Measurements from ENCODE around the gene FSTL5.

FSTL5 gene

GRCh38 chr4:161696944-161697343, 466.9 kb downstream of the FSTL5 start:
- no peak for DNase-seq

DNA sequence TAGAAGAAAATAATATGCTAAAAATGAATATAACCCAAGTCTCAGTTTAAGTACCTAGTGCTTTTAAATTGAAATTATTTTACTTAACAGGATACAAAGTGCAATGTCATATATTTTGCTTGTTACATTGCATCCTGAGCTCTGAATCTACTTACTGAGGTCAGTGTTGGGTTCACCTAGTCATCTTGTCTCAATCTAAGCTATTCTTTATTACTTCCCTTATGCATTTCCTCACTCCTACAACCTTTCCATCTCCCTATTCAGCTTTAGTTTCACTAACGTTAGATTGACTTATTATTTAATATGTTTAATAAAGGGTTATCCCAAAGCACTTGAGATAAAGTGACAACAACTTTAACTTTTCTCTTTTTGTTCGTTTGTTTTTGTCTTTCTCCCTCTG, 483.7 kb downstream of the FSTL5 start:
- DNase-seq: no peak

DNA sequence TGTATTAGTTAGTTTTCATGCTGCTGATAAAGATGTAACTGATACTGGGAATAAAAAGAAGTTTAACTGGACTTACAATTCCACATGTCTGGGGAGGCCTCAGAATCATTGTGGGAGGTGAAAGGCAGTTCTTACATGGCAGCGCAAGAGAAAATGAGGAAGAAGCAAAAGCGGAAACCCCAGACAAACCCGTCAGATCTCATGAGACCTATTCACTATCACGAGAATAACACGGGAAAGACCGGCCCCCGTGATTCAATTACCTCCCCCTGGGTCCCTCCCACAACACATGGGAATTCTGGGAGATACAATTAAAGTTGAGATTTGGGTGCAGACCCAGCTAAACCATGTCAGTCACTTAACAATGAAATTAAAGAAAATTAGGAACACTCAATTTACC, 499.1 kb downstream of the FSTL5 start:
- DNase-seq: no peak

DNA sequence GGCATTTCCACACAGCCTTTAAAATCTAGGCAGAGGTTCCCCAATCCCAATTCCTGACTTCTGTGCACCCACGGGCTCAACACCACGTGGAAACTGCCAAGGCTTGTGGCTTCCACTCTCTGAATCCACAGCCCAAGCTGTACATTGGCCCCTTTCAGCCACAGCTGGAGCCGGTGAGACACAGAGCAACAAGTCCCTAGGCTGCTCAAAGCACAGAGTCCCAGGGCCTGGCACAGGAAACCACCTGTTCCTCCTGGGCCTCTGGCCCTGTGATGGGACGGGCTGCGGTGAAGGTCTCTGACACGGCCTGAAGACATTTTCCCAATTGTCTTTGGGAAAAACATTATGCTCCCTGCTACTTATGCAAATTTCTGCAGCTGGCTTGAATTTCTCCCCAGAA, 500.0 kb downstream of the FSTL5 start:
- no peak for DNase-seq

DNA sequence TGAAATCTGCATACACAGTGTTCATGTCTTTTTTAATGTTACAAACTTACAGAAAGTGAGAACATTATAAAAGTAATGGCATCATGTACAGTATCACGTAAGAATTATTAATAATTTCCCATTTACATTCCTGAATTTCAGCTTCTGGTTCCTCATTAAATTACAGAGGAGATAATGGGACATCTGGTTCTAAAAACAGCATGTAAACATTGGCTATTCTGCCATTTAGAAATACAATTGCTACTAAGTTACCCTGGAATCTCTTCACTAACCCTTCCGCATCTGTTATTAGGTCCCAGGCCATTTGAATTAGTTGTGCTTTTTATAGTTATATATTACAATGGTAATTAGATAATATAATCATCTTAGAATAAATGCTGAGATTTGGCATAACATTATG, 505.1 kb downstream of the FSTL5 start:
- DNase-seq: no peak

DNA sequence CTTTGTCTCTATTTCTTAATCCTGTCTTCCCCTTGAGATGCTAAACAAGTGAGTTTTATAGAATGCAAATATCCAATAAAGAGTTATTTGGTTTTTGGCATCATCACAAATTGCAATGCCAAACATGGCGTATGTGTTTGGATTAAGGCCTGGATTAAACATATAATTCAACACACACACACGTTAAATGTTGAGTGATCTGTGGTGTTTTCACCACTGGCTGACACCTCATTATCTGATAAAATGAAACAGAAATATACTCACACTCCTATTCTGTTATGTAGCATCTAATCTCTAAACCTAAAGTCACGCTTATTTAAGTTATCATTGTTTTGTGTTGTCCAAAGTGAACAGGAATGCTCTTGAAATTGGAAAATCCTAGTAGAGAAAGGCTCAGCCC, 506.2 kb downstream of the FSTL5 start:
- DNase-seq: no peak

GRCh38 chr4:161656594-161656993, 507.2 kb downstream of the FSTL5 start:
- DNase-seq: no peak

- DNase-seq: no peak
Observed at GRCh38 chr4:161655148-161655547, 508.7 kb downstream of the FSTL5 start.

DNA sequence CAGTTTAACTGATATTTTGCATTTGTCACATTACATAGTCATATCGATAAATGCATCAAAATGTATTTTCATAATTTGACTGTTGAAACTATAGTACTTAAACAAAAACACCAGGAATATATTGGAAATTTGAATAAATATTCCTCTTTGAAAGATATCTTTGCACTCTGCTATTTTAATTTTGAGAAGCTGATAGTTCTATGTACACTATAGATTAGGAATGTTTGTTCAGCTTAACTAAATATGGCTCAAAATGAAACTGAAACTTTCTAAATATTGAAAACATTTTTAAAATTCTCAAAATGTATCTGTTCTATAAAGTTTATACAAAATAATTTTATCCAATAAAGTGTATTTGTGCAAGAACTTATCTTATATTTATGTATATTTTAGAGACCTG, 510.1 kb downstream of the FSTL5 start:
- DNase-seq: no peak

- no peak for DNase-seq
Observed at GRCh38 chr4:161651586-161651985, 512.2 kb downstream of the FSTL5 start.

DNA sequence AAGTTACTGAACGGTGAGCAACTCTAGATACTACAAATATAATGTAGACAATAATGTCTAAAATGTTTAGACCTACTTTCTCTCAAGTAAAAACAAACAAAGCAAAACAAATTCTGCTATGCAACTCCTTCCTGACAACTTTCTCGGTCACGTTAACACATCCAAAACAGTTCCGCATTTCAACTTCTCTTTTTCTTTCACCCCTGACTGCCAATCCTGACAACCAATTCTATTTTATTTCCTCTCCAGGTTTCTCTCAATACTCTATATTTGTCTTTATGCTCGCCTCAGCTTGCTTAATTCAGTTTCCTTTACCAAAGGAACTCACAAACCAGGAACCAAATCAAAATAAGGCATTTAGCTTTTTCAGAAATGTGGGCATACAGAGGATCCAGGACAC, 513.0 kb downstream of the FSTL5 start:
- no peak for DNase-seq

- no peak for DNase-seq
Observed at GRCh38 chr4:161647757-161648156, 516.0 kb downstream of the FSTL5 start.

DNA sequence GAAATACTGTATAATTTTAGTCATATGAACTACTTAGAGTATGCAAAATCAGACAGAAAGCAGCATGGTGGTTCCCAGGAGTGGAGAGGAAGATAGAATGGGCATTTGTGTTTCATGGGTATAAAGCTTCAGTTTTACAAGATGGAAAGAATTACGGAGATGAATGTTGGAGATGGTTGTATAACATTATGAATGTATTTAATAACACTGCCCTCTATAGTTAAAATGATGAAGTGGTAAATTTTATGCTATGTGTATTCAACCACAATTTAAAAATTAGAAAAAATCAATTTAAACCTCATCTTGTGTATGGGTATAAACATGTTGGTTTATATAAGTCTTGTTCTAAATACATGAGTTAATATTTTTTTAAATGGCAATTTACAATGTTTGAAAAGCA, 521.1 kb downstream of the FSTL5 start:
- DNase-seq: no peak

GRCh38 chr4:161629694-161630441, 533.9 kb downstream of the FSTL5 start:
- no peak for DNase-seq

DNA sequence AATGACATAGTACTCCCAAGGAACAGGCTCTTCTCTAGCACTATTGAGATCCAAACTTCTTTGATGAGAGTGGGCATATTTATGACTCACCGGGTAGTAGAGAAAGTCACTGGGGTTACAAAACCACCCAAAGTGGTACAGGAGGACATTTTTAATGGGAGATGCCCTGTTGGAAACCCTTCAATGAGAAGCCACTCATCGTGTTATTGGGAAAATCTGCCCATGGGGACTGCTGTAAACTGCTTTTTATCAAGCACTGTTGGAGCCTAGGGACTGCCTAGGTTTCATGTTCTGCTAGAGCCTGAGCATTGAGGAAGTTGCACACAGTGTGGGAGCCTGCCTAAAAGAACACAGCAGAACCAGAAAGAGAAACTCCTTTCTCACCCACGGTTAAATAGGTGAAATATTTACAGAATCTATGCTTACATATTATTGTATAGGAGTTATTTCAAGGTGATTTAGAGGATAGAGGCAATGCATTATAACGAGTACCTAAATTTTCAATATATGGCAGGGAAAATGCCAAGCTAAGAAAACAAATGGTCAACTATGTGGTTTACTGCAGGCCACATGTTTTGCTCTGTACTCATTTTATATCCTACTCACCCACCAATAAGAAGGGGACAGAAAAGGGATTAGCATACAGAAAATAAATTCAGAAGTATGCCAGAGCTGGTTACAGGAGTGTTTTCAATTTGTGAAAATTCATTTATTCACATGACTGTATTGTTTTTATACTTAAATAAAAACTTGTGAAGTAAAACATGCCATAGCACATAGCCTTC, 559.1 kb downstream of the FSTL5 start:
- DNase-seq: no peak

DNA sequence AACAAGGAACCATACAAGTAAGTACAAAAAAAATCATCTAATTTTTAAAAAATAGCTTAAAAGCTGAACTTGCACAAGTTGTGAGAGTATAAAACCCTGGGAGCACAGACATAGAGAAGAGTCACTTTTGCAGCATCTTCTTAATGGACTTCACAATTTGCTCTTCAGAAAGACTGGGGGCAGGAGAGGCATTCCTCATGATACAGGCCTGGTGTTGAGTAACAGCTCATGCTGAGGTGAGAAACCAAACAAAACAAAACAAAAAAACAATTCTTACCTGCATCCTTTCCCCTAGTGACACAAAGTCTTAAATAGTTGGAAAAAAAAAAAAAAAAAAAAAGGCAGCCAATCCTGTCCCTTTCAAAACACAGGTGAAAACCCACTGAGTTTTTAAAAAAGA, 562.8 kb downstream of the FSTL5 start:
- no peak for DNase-seq

GRCh38 chr4:161595230-161595771, 568.5 kb downstream of the FSTL5 start:
- no peak for DNase-seq

DNA sequence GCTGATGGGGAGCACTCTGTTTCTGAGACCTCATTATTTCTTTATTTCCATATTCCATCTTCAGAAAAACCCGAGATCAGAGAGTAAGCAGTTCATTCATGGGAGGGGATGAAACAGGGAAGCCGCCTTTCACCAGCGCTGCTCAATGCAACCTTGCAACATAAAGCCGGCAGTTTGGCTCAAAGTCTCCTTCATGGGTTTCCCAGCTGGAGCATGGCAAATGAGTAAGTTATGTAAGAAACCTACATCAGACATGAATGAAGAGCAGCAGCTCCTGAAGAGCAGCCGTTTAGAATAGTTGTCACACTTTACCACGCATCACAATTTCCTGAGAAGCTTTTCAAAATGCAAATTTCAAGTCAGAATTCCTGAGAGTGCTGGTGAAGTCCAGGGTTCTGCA, 578.8 kb downstream of the FSTL5 start:
- DNase-seq: no peak

DNA sequence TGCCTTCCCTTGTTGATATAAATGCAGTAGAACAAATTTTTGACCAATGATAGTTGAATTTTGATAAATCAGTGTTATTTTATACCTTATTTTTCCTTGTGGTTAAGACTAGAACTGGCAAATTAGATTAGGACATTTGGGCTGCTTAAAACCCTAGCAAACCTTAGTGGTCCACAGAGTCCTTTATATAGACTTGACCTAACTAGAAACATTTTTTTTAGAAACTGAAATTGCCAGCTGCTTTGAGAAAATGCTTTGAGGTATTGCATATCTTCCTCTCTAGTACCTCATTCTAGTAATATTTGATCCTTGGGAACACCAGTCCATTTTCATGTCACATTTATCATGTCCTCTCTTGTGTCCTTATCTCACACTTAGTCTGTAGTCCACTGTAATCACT, 580.3 kb downstream of the FSTL5 start:
- DNase-seq: no peak

DNA sequence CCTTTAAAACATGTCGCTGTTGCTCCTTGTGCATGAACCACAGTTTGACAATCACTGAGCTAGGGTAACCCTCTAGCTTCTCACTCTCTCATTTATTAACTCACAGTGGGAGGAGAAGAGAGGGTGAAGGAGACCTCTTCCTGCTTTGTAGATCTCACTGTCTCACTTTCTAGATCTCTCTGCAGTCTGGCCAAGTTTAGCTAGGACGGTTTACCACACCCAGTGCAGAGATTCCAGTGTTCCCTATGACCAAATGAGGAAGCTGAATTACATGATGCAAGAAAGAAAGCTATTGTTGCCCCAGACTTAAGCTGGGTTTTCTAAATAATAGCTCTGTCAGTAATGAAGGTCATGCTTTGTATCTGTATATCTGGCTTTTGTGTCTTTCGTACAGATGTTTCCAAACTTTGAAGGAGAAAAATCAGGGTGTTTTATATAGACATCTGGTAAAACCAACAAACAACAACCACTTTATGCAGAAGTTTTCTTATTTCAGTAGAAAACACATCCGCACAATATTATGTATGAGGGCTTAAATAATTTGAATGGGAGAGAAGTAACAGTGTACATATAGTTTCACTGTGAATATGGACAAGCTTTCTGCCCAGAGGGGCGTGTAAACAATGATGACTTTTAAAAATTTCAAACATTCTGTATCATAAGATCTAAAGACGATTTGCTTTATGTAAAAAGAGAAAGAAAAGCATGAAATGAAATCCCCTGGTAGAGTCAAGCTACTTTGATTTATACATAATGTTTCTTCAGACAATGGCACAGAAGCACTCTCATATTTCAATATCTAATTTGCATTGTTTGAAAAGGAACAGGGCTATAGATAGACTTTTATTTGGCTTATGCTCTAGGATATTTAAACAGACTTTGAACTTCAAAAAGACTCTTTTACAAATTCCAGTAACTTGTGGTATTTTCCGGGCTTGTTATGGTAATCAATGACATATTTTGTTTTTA, 582.3 kb downstream of the FSTL5 start:
- DNase-seq: no peak

DNA sequence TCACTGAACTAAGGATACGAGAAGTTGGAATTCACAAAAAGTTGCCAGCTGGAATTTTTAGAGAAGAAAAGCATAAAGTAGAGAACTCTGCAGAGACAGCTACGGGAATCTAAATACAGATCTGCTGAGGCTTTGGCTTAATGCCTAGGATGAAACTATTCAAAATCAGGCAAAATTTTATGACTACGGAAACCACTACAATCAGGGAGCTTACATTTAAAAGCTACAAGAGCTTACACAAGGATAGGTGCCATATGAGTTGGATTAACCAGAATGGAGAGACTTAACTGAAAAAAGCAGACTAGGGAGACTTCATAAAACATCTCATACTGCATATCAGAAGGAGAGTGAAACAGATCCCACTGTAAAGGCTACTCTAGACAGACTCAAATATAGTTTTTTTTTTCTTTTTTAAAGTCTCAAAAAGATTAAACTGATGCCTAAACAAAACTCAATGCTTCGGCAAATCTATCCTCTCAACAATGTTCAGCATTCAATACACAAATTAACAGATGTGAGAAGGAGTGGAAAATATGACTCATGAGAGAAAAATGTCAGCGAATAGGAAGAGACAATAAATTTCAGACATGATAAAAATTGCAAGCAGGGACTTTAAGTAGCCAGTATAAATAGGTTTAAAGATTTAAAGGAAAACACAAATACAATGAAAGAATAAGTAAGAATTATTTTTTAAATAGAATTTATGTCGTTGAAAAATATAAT, 586.1 kb downstream of the FSTL5 start:
- DNase-seq: no peak

- no peak for DNase-seq
Observed at GRCh38 chr4:161573836-161574235, 590.0 kb downstream of the FSTL5 start.

Data from stimulated activated CD4-positive, alpha-beta T cell treated with anti-CD3 and anti-CD28 coated beads, Interleukin-4, amount 100 ng/mL, for 1 hour (primary cell).